HFFc6 (cell line): ENCODE measurements around the gene HES4. TPM values are rescaled to one million over a fixed set of nuclear protein-coding genes. Genes with fewer than 3 reads are reported as not detected.

Source experiments
- DNase-seq: peaks from one replicate; pipeline ENCODE4 v3.0.0-alpha.2; 2018
- H3K27ac Mint-ChIP-seq: 2 replicates; pipeline ENCODE4 v1.8.0; 2020; ENCODE audit warnings: mild to moderate bottlenecking, mixed read lengths
- H3K27me3 Mint-ChIP-seq: 2 replicates; pipeline ENCODE4 v1.8.0; 2021; ENCODE audit warnings: mild to moderate bottlenecking, moderate library complexity, mixed read lengths; ENCODE audit not compliant: insufficient read depth
- H3K36me3 Mint-ChIP-seq: 2 replicates; pipeline ENCODE4 v1.8.0; 2021; ENCODE audit warnings: low read depth, mixed read lengths
- H3K4me1 Mint-ChIP-seq: 2 replicates; pipeline ENCODE4 v1.8.0; 2020; ENCODE audit warnings: low read depth, mixed read lengths
- H3K4me3 Mint-ChIP-seq: 2 replicates; pipeline ENCODE4 v1.8.0; 2020; ENCODE audit warnings: mild to moderate bottlenecking, moderate library complexity, mixed read lengths
- H3K9me3 Mint-ChIP-seq: 2 replicates; pipeline ENCODE4 v1.8.0; 2020; ENCODE audit warnings: mild to moderate bottlenecking, mixed read lengths
- CTCF ChIP-seq: fragments of 200-600 bp; sonication (generic); IDR thresholded peaks from 2 replicates; pipeline ENCODE4 v1.5.0; 2021; ENCODE audit warnings: antibody characterized with exemption, mild to moderate bottlenecking
- total RNA-seq, 6 experiments: library from RNA; stranded (reverse); fragmentation: NEBNext Ultra II Directional; extraction: Animal tissue kit (Norgen Biotek cat#: 25700); gene quantifications; 2 replicates in 1 of 6; 3 replicates in 5 of 6; pipeline ENCODE4 v1.2.3, GENCODE V29; 2021

HES4 gene
- total RNA-seq, 6 experiments from 2014 or later: 14.1 to 17.4 (median 15.6) TPM

DNA sequence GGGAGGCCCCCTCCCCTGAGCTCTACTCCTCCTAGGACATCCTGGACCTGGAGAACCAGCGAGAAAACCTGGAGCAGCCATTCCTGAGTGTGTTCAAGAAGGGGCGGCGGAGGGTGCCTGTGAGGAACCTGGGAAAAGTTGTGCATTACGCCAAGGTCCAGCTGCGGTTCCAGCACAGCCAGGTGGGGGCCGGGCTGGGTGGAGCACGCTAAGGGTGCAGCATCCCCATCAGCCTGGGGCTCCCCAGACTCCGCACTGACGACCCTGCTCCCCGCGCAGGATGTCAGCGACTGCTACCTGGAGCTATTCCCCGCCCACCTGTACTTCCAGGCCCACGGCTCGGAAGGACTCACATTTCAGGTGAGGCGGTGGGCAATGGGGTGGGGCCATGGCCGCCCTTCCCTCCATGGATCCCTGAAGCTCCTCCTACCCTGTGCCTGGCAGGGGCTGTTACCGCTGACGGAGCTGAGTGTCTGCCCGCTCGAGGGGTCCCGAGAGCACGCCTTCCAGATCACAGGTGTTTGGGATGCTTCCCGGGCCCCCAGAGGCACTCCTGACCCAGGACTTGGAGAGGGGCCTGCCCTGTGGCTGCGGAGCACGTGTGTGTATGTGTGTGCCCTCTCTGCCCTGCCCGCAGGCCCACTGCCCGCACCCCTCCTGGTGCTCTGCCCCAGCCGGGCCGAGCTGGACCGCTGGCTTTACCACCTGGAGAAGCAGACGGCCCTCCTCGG, 29.5 kb downstream of the HES4 start:
- Mint-ChIP-seq H3K27ac (no peak overlapping the region), H3K27me3 (no peaks in the 10 kb centered on the region), H3K9me3 (no peaks in the 10 kb centered on the region), H3K4me3 (no peak overlapping the region), H3K4me1 (no peaks in the 10 kb centered on the region), H3K36me3 (no peaks in the 10 kb centered on the region)
- no peak for DNase-seq
- TF ChIP-seq CTCF: no peak

- TF ChIP-seq CTCF: no peak
- no peak for DNase-seq
- Mint-ChIP-seq H3K9me3 (no peaks in the 10 kb centered on the region), H3K27me3 (no peaks in the 10 kb centered on the region), H3K36me3 (no peaks in the 10 kb centered on the region; the same call in 1 of the 2 replicates), H3K27ac (no peak overlapping the region), H3K4me1 (no peaks in the 10 kb centered on the region), H3K4me3 (no peak overlapping the region)
These were observed 30.5 kb downstream of the HES4 start for GRCh38 chr1:969260-969855.

DNA sequence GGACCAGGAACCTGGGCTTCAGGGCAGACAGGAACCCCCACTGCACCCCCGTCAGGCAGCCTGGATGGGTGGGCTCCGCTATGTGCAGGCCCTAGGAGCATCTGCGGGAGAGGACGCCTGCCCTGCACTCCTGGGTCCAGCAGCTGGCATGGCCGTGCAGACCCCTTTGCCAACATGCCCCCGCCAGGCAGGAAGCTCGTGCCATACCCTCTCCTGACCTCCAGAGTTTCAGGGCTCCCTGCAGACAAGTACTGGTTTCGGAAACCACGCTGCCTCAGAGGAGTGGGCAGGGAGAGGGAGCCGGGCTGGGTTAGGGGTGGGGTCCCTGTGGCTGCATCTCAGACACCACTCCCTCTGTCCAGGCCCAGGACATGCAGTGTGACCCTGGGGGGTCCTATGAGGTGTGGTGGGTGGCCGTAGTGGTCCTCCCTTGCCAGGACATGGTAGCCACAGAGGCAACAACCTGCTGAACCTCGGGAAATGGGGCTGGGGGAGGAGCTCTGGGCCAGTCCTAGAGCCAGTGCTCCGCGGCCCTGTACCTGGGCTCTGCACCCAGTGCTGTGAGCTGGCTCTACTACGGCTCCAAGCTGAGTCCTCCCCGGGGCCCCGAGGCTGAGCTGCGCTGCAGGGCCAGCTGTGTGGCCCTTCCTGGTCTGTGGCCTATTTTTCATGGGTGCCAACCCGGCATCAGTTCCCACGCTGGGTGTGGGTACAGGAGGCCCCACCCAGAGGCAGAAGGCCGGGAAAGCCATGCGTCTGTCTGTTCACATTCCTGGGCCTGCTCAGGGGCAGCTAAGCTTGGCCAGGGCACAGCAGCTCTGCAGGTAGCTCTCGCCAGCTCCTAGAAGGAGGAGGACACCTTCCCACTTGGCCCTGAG, 32.2 kb downstream of the HES4 start:
- DNase-seq: no peak
- H3K4me3 Mint-ChIP-seq: peak overlapping the region; percentile 86; the same call in 1 of the 2 replicates
- H3K9me3 Mint-ChIP-seq: no peaks in the 10 kb centered on the region
- no peaks in the 10 kb centered on the region; the same call in 1 of the 2 replicates for H3K36me3 Mint-ChIP-seq
- no peak for TF ChIP-seq CTCF
- H3K27me3 Mint-ChIP-seq: no peaks in the 10 kb centered on the region
- H3K27ac Mint-ChIP-seq: no peak overlapping the region
- no peaks in the 10 kb centered on the region for H3K4me1 Mint-ChIP-seq

- Mint-ChIP-seq H3K36me3 (no peaks in the 10 kb centered on the region; the same call in 1 of the 2 replicates), H3K4me3 (peak overlapping the region; percentile 86), H3K27me3 (no peaks in the 10 kb centered on the region), H3K9me3 (no peaks in the 10 kb centered on the region), H3K4me1 (no peaks in the 10 kb centered on the region), H3K27ac (peak overlapping the region; percentile 73)
- DNase-seq: peak; percentile 59
- no peak for TF ChIP-seq CTCF
These were observed 33.1 kb downstream of the HES4 start for GRCh38 chr1:966704-967300.

DNA sequence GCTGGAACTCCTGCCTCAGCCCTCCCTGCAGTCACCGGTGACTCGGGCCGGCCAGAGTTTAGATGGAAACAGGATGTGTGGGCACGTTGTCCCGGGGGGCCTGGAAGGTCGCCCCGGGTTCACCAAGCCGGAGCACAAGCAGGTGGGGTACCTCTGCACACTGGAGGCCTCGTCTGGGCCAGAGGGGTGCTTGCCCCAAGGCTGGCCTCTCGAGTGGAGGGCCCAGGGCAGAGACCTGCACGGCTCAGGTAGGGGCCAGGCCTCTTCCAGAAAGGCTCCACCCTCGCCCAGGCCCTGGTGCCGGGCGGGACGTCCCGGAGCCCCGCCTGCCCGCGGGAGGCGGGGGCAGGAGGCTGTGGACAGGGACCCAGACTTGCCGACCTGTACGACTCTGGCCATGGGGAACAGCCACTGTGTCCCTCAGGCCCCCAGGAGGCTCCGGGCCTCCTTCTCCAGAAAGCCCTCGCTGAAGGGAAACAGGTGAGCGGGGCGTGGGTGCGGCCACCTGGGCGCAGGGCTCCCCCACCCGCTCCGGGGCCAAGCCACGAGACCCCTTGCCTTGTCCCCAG, 33.7 kb downstream of the HES4 start, which contains the start of gene PLEKHN1:
PLEKHN1 (plus strand) TSS at position 348 of the 569 bp plus-strand sequence; CDS start at position 398, 50 bp downstream.
- no peaks in the 10 kb centered on the region for H3K4me1 Mint-ChIP-seq
- peak within 1 kb of the TSS; percentile 73 for H3K27ac Mint-ChIP-seq
- no peak for TF ChIP-seq CTCF
- H3K36me3 Mint-ChIP-seq: no peaks in the 10 kb centered on the region; the same call in 1 of the 2 replicates
- H3K27me3 Mint-ChIP-seq: no peaks in the 10 kb centered on the region
- H3K4me3 Mint-ChIP-seq: peak within 1 kb of the TSS; percentile 86
- H3K9me3 Mint-ChIP-seq: no peaks in the 10 kb centered on the region
- peak; percentile 20 for DNase-seq
